ENCODE results near the gene BTBD19. TPM values are rescaled to one million over a fixed set of nuclear protein-coding genes. Genes with fewer than 3 reads are reported as not detected.

The BTBD19 gene
- total and polyA plus RNA-seq, 9 of the 15 experiments (the other 6 are each of a cell fraction or from before 2014, with no cell fraction given) = 0.22 to 2.0 (median 0.95) TPM

- no peak for TF ChIP-seq RUNX1 (IDR thresholded peaks at IDR 0.05; ENCODE audit: low read depth)
- TF ChIP-seq TCF15 (CRISPR knock-in tag; IDR thresholded peaks at IDR 0.05) = no peak
- TF ChIP-seq MYNN (IDR thresholded peaks at IDR 0.05) = no peak
- no peak for TF ChIP-seq MYNN (CRISPR knock-in tag; IDR thresholded peaks at IDR 0.05)
- peak; percentile 44; the same call in 1 of the 2 replicates for TF ChIP-seq MGA (IDR thresholded peaks at IDR 0.05)
- no peak for TF ChIP-seq IRF9 (tag; IDR thresholded peaks at IDR 0.05)
- TF ChIP-seq VEZF1 (CRISPR knock-in tag; IDR thresholded peaks at IDR 0.05) = peak; percentile 40
- peak in 1 of 2 experiments; percentile 24; a peak in 1 of 3 replicates for TF ChIP-seq CBX3 (IDR thresholded peaks at IDR 0.05; ENCODE audit: borderline replicate concordance in 1 of 2, low read length in 2 of 2)
- TF ChIP-seq ZBTB43 (CRISPR knock-in tag; IDR thresholded peaks at IDR 0.05) = no peak
Measured at GRCh38 chr1:44786138-44786840, 22.0 kb upstream of the BTBD19 start (continued).

All from K562 (cell line).